GM18519 (cell line): ENCODE data around the gene RTP5.
"Not testable (repeated sequence)": the region's sequence is repeated elsewhere in the genome, so short reads cannot be mapped to it uniquely, and the experiment has no call there.

ENCODE experiments used
- ATAC-seq: cut with Tn5 transposase; IDR thresholded peaks from one replicate; pipeline ENCODE4 v1.9.1; 2021; ENCODE audit warnings: mild to moderate bottlenecking, moderate library complexity; ENCODE audit not compliant: unreplicated experiment, low FRiP score

The RTP5 gene

DNA sequence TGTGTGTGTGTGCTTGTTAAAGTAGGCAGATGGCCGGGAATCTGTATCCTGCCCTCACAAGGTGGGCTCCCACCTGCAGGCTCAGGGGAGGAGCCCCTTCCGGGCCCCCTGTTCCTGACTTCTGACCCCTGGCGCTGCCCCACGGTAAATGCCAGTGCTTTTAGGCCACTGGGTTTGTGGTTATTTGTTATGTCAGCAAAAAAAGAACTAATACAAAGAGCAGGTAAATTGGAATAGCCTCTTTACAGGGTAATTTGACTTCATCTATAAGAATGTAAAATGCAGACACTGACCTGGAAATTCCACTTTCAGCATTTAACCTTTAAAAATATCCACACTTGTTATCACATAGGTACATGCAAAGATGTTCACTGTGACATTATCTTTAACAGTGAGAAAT lies 44.2 kb downstream of the RTP5 start:
- ATAC-seq = no peak

DNA sequence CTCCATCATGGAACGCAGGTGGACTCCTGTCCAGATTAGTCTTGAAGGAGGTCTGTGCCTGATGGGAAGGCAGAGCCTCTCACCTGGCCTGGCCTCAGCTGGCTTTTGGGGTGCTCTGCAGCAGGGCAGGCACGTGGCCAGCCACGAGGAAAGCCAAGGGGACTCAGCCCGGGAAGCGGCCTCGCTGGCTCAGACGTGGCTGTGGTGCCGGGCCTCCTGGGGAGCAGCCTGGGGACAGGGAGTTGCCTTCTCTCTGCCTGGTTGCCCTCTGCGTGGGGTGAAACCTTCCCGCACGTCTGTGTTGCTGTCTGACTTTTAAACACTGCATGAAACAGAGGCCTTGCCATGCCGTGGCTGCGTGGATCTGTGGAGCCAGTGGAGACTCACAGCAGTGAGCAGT lies 45.0 kb downstream of the RTP5 start:
- no peak for ATAC-seq

DNA sequence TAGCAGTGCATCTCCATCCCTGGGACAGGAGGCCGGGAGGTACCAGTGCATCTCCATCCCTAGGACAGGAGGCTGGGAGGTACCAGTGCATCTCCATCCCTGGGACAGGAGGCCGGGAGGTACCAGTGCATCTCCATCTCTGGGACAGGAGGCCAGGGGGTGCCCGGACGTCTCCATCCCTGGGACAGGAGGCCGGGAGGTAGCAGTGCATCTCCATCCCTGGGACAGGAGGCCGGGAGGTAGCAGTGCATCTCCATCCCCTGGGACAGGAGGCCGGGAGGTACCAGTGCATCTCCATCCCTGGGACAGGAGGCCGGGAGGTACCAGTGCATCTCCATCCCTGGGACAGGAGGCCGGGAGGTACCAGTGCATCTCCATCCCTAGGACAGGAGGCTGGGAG lies 52.1 kb downstream of the RTP5 start:
- not testable (repeated sequence) for ATAC-seq

DNA sequence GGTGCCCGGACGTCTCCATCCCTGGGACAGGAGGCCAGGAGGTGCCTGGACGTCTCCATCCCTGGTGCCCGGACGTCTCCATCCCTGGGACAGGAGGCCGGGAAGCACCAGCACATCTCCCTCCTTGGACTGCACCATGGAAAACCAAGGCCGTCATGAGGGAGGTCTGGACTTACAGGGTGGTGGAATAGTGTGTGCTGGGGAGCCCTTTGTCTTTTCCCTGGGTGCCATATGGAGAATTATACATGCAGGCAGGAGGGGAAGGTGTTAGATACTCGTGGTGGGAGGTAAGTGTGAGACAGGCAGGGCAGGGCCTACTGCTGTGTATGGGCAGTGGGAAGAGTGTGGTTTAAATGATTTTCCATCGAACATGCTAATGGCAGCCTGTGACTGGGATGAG lies 52.9 kb downstream of the RTP5 start:
- no peak for ATAC-seq

DNA sequence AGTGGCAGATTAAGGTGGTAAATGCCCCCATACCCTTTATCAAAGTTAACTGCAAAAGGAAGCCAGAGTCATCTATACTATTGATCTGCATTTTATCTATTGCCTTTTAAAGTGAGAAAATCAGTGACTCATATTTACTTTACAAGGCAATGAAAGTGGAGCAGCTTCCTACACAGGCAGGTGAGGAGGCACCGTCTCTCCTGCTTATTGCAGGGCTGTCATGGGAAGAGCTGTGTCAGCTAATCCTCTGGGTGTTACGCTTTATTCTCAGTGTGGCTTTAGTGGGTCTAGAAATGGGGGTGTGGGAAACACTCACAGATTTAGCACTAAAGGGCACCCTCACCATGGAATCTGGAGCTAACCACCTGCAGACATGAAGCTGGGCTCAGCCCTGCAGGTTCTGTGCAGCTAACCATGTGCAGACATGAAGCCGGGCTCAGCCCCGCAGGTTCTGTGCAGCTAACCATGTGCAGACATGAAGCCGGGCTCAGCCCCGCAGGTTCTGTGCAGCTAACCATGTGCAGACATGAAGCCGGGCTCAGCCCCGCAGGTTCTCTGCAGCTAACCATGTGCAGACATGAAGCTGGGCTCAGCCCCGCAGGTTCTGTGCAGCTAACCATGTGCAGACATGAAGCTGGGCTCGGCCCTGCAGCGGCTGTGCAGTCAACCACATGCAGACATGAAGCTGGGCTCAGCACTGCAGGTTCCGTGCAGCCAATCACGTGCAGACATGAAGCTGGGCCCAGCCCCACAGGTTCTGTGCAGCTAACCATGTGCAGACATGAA lies 53.5 kb downstream of the RTP5 start:
- not testable (repeated sequence) for ATAC-seq
